ENCODE measurements around the gene D2HGDH. TPM values are rescaled to one million over a fixed set of nuclear protein-coding genes. Genes with fewer than 3 reads are reported as not detected.

D2HGDH gene
- total RNA-seq, 2 experiments from 2014 or later = 23.2 to 68.1 TPM

GRCh38 chr2:241702155-241703031 lies 32.0 kb upstream of the D2HGDH start:
- H3K36me3 ChIP-seq (ENCODE audit: insufficient read depth, low read length) = peaks cover 38% of the 10 kb centered on the region
- no TSS peak for BruUV-seq (replicated peaks)
- intact Hi-C loops (cut with micrococcal nuclease; ENCODE audit: unreplicated experiment) = loop anchor here (1.0 to 5.0 kb wide), 3 partner anchors 32 to 1140 kb away; partner anchors contain the start of genes D2HGDH, DUSP28, HDLBP and SEPTIN2
- peak; percentile 90 for DNase-seq (ENCODE audit: low spot score)
- peaks cover 20% of the 10 kb centered on the region for H3K79me2 ChIP-seq (ENCODE audit: insufficient read depth, low read depth, low read length)
- H3K27ac ChIP-seq (ENCODE audit: low read depth, low read length, poor library complexity, severe bottlenecking) = peak overlapping the region; percentile 92
- peaks cover 5% of the 10 kb centered on the region; the same call in 1 of the 2 replicates for H4K20me1 ChIP-seq (ENCODE audit: insufficient read depth, low read length)
- H3K4me2 ChIP-seq (ENCODE audit: low read length) = peak overlapping the region; percentile 99
- ChIA-PET CTCF (ENCODE audit: unreplicated experiment) (interaction anchor here (0.6 to 1.2 kb wide), 5 partner anchors 9 to 176 kb away, joined by 3 to 15 read pairs (median 6); no protein-coding TSS in a partner anchor), POLR2A (interaction anchor here (0.6 to 6.7 kb wide), 3 partner anchors 15 to 307 kb away, joined by 3 to 46 read pairs (median 5); partner anchors contain the start of gene DTYMK)
- no peaks in the 10 kb centered on the region for H3K9me2 ChIP-seq (ENCODE audit: insufficient read depth, low read length)
- peaks cover 12% of the 10 kb centered on the region for H3K9me3 ChIP-seq (ENCODE audit: low read length)
- TF ChIP-seq EZH2phosphoT487 (IDR thresholded peaks at IDR 0.05; ENCODE audit: borderline replicate concordance, low read depth, low read length) = no peak
- TF ChIP-seq CTCF (conservative IDR thresholded peaks at IDR 0.05; ENCODE audit: low read length) = peak; percentile 78
- H2AFZ ChIP-seq (ENCODE audit: low read length) = no peak overlapping the region
- H3K4me3 ChIP-seq (ENCODE audit: low read depth, low read length, poor library complexity, severe bottlenecking) = peak overlapping the region; percentile 94
- peaks cover 23% of the 10 kb centered on the region for H3K4me1 ChIP-seq (ENCODE audit: insufficient read depth, low read length, poor library complexity, severe bottlenecking)

- Histone ChIP-seq H3K4me1 (ENCODE audit: insufficient read depth, low read length, poor library complexity, severe bottlenecking) (peaks cover 23% of the 10 kb centered on the region), H3K4me2 (ENCODE audit: low read length) (peak overlapping the region; percentile 99), H3K9me3 (ENCODE audit: low read length) (peaks cover 12% of the 10 kb centered on the region), H4K20me1 (ENCODE audit: insufficient read depth, low read length) (peaks cover 5% of the 10 kb centered on the region; the same call in 1 of the 2 replicates), H3K4me3 (ENCODE audit: low read depth, low read length, poor library complexity, severe bottlenecking) (peak overlapping the region; percentile 94), H3K27ac (ENCODE audit: low read depth, low read length, poor library complexity, severe bottlenecking) (peak overlapping the region; percentile 32), H3K9me2 (ENCODE audit: insufficient read depth, low read length) (no peaks in the 10 kb centered on the region), H3K36me3 (ENCODE audit: insufficient read depth, low read length) (peaks cover 46% of the 10 kb centered on the region), H2AFZ (ENCODE audit: low read length) (no peak overlapping the region), H3K79me2 (ENCODE audit: insufficient read depth, low read depth, low read length) (peaks cover 20% of the 10 kb centered on the region)
- ChIA-PET CTCF (ENCODE audit: unreplicated experiment) (interaction anchor here (1.1 to 1.2 kb wide), 2 partner anchors 30 to 135 kb away, joined by 3 read pairs; no protein-coding TSS in a partner anchor), POLR2A (interaction anchor here (0.6 to 6.7 kb wide), 3 partner anchors 15 to 1081 kb away, joined by 3 to 46 read pairs (median 3); partner anchors contain the start of gene DTYMK)
- TF ChIP-seq EZH2phosphoT487 (IDR thresholded peaks at IDR 0.05; ENCODE audit: borderline replicate concordance, low read depth, low read length) = no peak
- no peak; the same call in 1 of the 2 replicates for TF ChIP-seq CTCF (conservative IDR thresholded peaks at IDR 0.05; ENCODE audit: low read length)
- DNase-seq (ENCODE audit: low spot score) = no peak
- no TSS peak for BruUV-seq (replicated peaks)
- intact Hi-C loops (cut with micrococcal nuclease; ENCODE audit: unreplicated experiment) = loop anchor here (5.0 kb wide), 2 partner anchors 386 to 1141 kb away; partner anchors contain the start of genes DUSP28, HDLBP and SEPTIN2
Measured at GRCh38 chr2:241703032-241703604, 31.3 kb upstream of the D2HGDH start.

Measured in OCI-LY7 (cell line).